SK-N-SH (cell line): ENCODE results near the gene CBLN1. TPM values are rescaled to one million over a fixed set of nuclear protein-coding genes. Genes with fewer than 3 reads are reported as not detected.

Source experiments
- CTCF ChIA-PET: fragments of 300-600, 350-600 bp; formaldehyde crosslinking; extraction: SDS; loops from one replicate; lab custom pipeline; 2021; lab: Yijun Ruan, JAX
- POLR2A ChIA-PET: fragments of 350-600 bp; sonication (Branson Sonifier 250); formaldehyde crosslinking; extraction: SDS; loops from one replicate; lab custom pipeline; 2020; ENCODE audit warnings: antibody characterized with exemption, inconsistent platforms; lab: Yijun Ruan, JAX
- DNase-seq: peaks from one replicate; pipeline ENCODE4 v3.0.0; 2012
- H2AFZ ChIP-seq: fragments of 200-600 bp; sonication (generic); 2 replicates; pipeline ENCODE4 v1.8.1; 2016; ENCODE audit warnings: antibody characterized with exemption, mild to moderate bottlenecking, low read depth
- H3F3A ChIP-seq: fragments of 200-600 bp; sonication (generic); replicated peaks from 2 replicates; pipeline ENCODE3; 2016; ENCODE audit warnings: antibody characterized with exemption, mild to moderate bottlenecking; ENCODE audit not compliant: insufficient read depth
- H3K27ac ChIP-seq, 2 experiments: fragments of 200-500 bp in 1 of 2; fragments of 200-600 bp in 1 of 2; sonication (Bioruptor generic) in 1 of 2; sonication (generic), shearing (Covaris generic) in 1 of 2; 2 replicates each; pipeline versions ENCODE4 v1.5.1 to v1.6.1; 2014 to 2016; ENCODE audit warnings: low read depth in 2 of 2, inconsistent platforms in 1 of 2, low read length in 1 of 2, mild to moderate bottlenecking in 1 of 2, mixed read lengths in 1 of 2
- H3K27me3 ChIP-seq: fragments of 200-600 bp; sonication (generic), shearing (Covaris generic); 2 replicates; pipeline ENCODE4 v1.6.1; 2016; ENCODE audit warnings: mixed run types; ENCODE audit not compliant: insufficient read depth
- H3K36me3 ChIP-seq, 2 experiments: fragments of 200-500 bp in 1 of 2; fragments of 200-600 bp in 1 of 2; sonication (Bioruptor generic) in 1 of 2; sonication (generic) in 1 of 2; replicated peaks in 1 of 2; 2 replicates each; pipeline versions ENCODE3 to v1.5.1; 2014 to 2016; ENCODE audit warnings: low read length in 1 of 2, mild to moderate bottlenecking in 1 of 2; ENCODE audit not compliant: insufficient read depth in 2 of 2, control insufficient read depth in 1 of 2
- H3K4me1 ChIP-seq, 2 experiments: fragments of 200-500 bp in 1 of 2; fragments of 200-600 bp in 1 of 2; sonication (Bioruptor generic) in 1 of 2; sonication (generic), shearing (Covaris generic) in 1 of 2; 2 replicates each; pipeline versions ENCODE4 v1.5.1 to v1.6.1; 2014 to 2016; ENCODE audit warnings: low read depth in 1 of 2, low read length in 1 of 2, mixed run types in 1 of 2; ENCODE audit not compliant: insufficient read depth in 2 of 2, control insufficient read depth in 1 of 2
- H3K4me2 ChIP-seq: fragments of 200-600 bp; sonication (generic), shearing (Covaris generic); 2 replicates; pipeline ENCODE4 v1.6.1; 2017; ENCODE audit warnings: mixed run types
- H3K4me3 ChIP-seq, 2 experiments: fragments of 200-500 bp in 1 of 2; fragments of 200-600 bp in 1 of 2; sonication (Bioruptor generic) in 1 of 2; sonication (generic), shearing (Covaris generic) in 1 of 2; 2 replicates each; pipeline versions ENCODE4 v1.5.1 to v1.8.1; 2014 to 2016; ENCODE audit warnings: low read depth in 2 of 2, inconsistent platforms in 1 of 2, low read length in 1 of 2, mild to moderate bottlenecking in 1 of 2, mixed read lengths in 1 of 2, moderate library complexity in 1 of 2
- H3K79me2 ChIP-seq: fragments of 200-600 bp; sonication (generic); 2 replicates; pipeline ENCODE4 v1.8.1; 2017; ENCODE audit warnings: mild to moderate bottlenecking; ENCODE audit not compliant: insufficient read depth
- H3K9ac ChIP-seq: fragments of 200-600 bp; sonication (generic); 2 replicates; pipeline ENCODE4 v1.6.1; 2017; ENCODE audit warnings: mixed run types
- H3K9me2 ChIP-seq: fragments of 200-600 bp; sonication (generic); 2 replicates; pipeline ENCODE4 v1.6.1; 2017; ENCODE audit warnings: mixed run types
- H3K9me3 ChIP-seq: fragments of 200-600 bp; sonication (generic); 2 replicates; pipeline ENCODE4 v1.6.1; 2017; ENCODE audit warnings: mixed run types, mild to moderate bottlenecking, moderate library complexity
- H4K20me1 ChIP-seq: fragments of 200-600 bp; sonication (generic); 2 replicates; pipeline ENCODE4 v1.6.1; 2017; ENCODE audit warnings: mild to moderate bottlenecking, mixed run types; ENCODE audit not compliant: insufficient read depth
- EP300 ChIP-seq, 2 experiments: IDR thresholded peaks; 2 replicates each; pipeline versions ENCODE4 v1.4.0 to v1.6.1; 2012; ENCODE audit warnings: borderline replicate concordance in 1 of 2, low read depth in 1 of 2, low read length in 1 of 2
- FOSL2 ChIP-seq: IDR thresholded peaks from 2 replicates; pipeline ENCODE4 v1.4.0; 2012; ENCODE audit warnings: low read depth, mild to moderate bottlenecking, moderate library complexity, borderline replicate concordance
- FOXJ3 ChIP-seq: sonication (generic); formaldehyde crosslinking; IDR thresholded peaks from 2 replicates; pipeline ENCODE4 v1.5.1; 2020; ENCODE audit warnings: mild to moderate bottlenecking, missing genetic modification reagents
- FOXM1 ChIP-seq: IDR thresholded peaks from 2 replicates; pipeline ENCODE4 v1.4.0; 2012; ENCODE audit warnings: low read depth, mild to moderate bottlenecking
- GABPA ChIP-seq: IDR thresholded peaks from 2 replicates; pipeline ENCODE4 v1.4.0; 2012; ENCODE audit warnings: low read depth, mild to moderate bottlenecking
- GATA2 ChIP-seq: sonication (generic); formaldehyde crosslinking; IDR thresholded peaks from 2 replicates; pipeline ENCODE4 v1.5.0; 2020; ENCODE audit warnings: mild to moderate bottlenecking, missing genetic modification reagents
- MAX ChIP-seq: IDR thresholded peaks from 2 replicates; pipeline ENCODE4 v1.4.0; 2012; ENCODE audit warnings: low read depth
- MEF2A ChIP-seq: IDR thresholded peaks from 2 replicates; pipeline ENCODE4 v1.4.0; 2012; ENCODE audit warnings: low read depth, borderline replicate concordance
- NFIC ChIP-seq: IDR thresholded peaks from 2 replicates; pipeline ENCODE4 v1.4.0; 2012; ENCODE audit warnings: borderline replicate concordance
- NRF1 ChIP-seq: IDR thresholded peaks from 2 replicates; pipeline ENCODE4 v1.6.1; 2012; ENCODE audit warnings: low read depth, mild to moderate bottlenecking, low read length
- PBX3 ChIP-seq: IDR thresholded peaks from 2 replicates; pipeline ENCODE4; 2012
- POLR2AphosphoS5 ChIP-seq: IDR thresholded peaks from 2 replicates; pipeline ENCODE4 v1.6.1; 2012; ENCODE audit warnings: low read depth, low read length
- RAD21 ChIP-seq: IDR thresholded peaks from 2 replicates; pipeline ENCODE4 v1.6.1; 2012; ENCODE audit warnings: mild to moderate bottlenecking, low read length
- REST ChIP-seq: IDR thresholded peaks from 2 replicates; pipeline ENCODE4 v1.6.1; 2012; ENCODE audit warnings: mild to moderate bottlenecking, low read depth, low read length, moderate library complexity
- RXRA ChIP-seq: IDR thresholded peaks from 2 replicates; pipeline ENCODE4 v1.4.0; 2012; ENCODE audit warnings: low read depth, mild to moderate bottlenecking, borderline replicate concordance
- TAF1 ChIP-seq: IDR thresholded peaks from 2 replicates; pipeline ENCODE4 v1.6.1; 2012; ENCODE audit warnings: low read depth, mild to moderate bottlenecking, low read length, moderate library complexity, borderline replicate concordance
- TEAD4 ChIP-seq: IDR thresholded peaks from 2 replicates; pipeline ENCODE4 v1.4.0; 2012; ENCODE audit warnings: mild to moderate bottlenecking, borderline replicate concordance; ENCODE audit not compliant: insufficient read depth
- USF2 ChIP-seq: fragments of 150-350 bp; IDR thresholded peaks from 2 replicates; pipeline ENCODE4 v1.6.1; 2017; ENCODE audit warnings: antibody characterized with exemption, low read length, low read depth, borderline replicate concordance
- YY1 ChIP-seq: IDR thresholded peaks from 2 replicates; pipeline ENCODE4 v1.4.0; 2012; ENCODE audit warnings: low read depth, mild to moderate bottlenecking
- ZBTB33 ChIP-seq: IDR thresholded peaks from 2 replicates; pipeline ENCODE4 v1.4.0; 2012; ENCODE audit warnings: low read depth, borderline replicate concordance
- WGBS: methylation state at CpG from one replicate; pipeline ENCODE4 v1.1.6; 2017; ENCODE audit warnings: low lambda C conversion rate; 5-methylcytosine and 5-hydroxymethylcytosine counted together
- polyA plus RNA-seq, 3 experiments: library from polyadenylated mRNA; depleted of rRNA; stranded (reverse); fragments of >200 nt; gene quantifications; 2 replicates each; pipeline ENCODE4 v1.2.3, GENCODE V29; 2012

Gene CBLN1
- polyA plus RNA-seq, 1 of the 3 experiments (the other 2 are of a cell fraction): not detected

GRCh38 chr16:49261930-49262329 lies 19.7 kb downstream of the CBLN1 start:
- Histone ChIP-seq H2AFZ (no peak overlapping the region), H4K20me1 (no peaks in the 10 kb centered on the region), H3K79me2 (no peaks in the 10 kb centered on the region), H3K36me3 (no peaks in the 10 kb centered on the region), H3K4me2 (no peak overlapping the region), H3F3A (no peaks in the 10 kb centered on the region), H3K4me3 (no peak overlapping the region), H3K9me2 (no peaks in the 10 kb centered on the region), H3K9me3 (no peaks in the 10 kb centered on the region), H3K27ac (no peak overlapping the region), H3K4me1 (no peaks in the 10 kb centered on the region), H3K27me3 (no peaks in the 10 kb centered on the region), H3K9ac (no peak overlapping the region)
- POLR2A ChIA-PET: no interaction called here
- no peak for DNase-seq
- TF ChIP-seq NRF1 (no peak), FOXJ3 (CRISPR knock-in tag) (no peak), FOXM1 (no peak)
- CTCF ChIA-PET: no interaction called here

GRCh38 chr16:49260956-49261530 lies 20.6 kb downstream of the CBLN1 start:
- Histone ChIP-seq H2AFZ (no peak overlapping the region), H3K9me3 (no peaks in the 10 kb centered on the region; the same call in 1 of the 2 replicates), H3K9me2 (no peaks in the 10 kb centered on the region), H3K4me1 (no peaks in the 10 kb centered on the region), H3K4me2 (no peak overlapping the region), H4K20me1 (no peaks in the 10 kb centered on the region), H3K36me3 (no peaks in the 10 kb centered on the region), H3K79me2 (no peaks in the 10 kb centered on the region), H3K9ac (no peak overlapping the region), H3K27me3 (no peaks in the 10 kb centered on the region), H3F3A (no peaks in the 10 kb centered on the region), H3K4me3 (no peak overlapping the region), H3K27ac (no peak overlapping the region)
- WGBS: 13% methylated on average over 8 of the region's 8 CpGs
- ChIA-PET CTCF (interaction anchor here (1.0 kb wide), 1 partner anchor 22 kb away, joined by 3 read pairs; no protein-coding TSS in a partner anchor), POLR2A (no interaction called here)
- DNase-seq: no peak
- TF ChIP-seq POLR2AphosphoS5 (no peak), NFIC (no peak), RXRA (no peak), TEAD4 (no peak), ZBTB33 (no peak), RAD21 (no peak), YY1 (no peak), MEF2A (no peak), PBX3 (no peak), FOSL2 (no peak), USF2 (no peak), TAF1 (no peak), EP300 (IDR thresholded peaks at IDR 0.05; ENCODE audit: borderline replicate concordance in 1 of 2, low read depth in 1 of 2, low read length in 1 of 2) (no peak), REST (no peak), MAX (no peak), GABPA (no peak), FOXJ3 (CRISPR knock-in tag) (no peak), GATA2 (CRISPR knock-in tag) (no peak)
